B cell (primary cell): Measurements from ENCODE around the gene SLIT3. TPM values are rescaled to one million over a fixed set of nuclear protein-coding genes. Genes with fewer than 3 reads are reported as not detected.

Source experiments
- ATAC-seq: fragments of 200-7000 bp; cut with Tn5 transposase; one replicate; pipeline ENCODE4 v1.10.0; 2021; ENCODE audit warnings: low read depth, mild to moderate bottlenecking, moderate number of reproducible peaks, moderate library complexity
- CTCF ChIA-PET: fragments of 350-600 bp; sonication (Branson Sonifier 250); formaldehyde crosslinking; loops from one replicate; lab custom pipeline; 2021; ENCODE audit warnings: antibody characterized with exemption, inconsistent platforms; lab: Charles Lee
- POLR2A ChIA-PET: fragments of 350-600 bp; sonication (Branson Sonifier 250); formaldehyde crosslinking; loops from one replicate; lab custom pipeline; 2021; ENCODE audit warnings: antibody characterized with exemption; lab: Charles Lee
- DNase-seq: peaks from one replicate; pipeline ENCODE4 v3.0.0; 2013
- H2AFZ ChIP-seq: 2 replicates; pipeline ENCODE4 v1.6.1; 2012; ENCODE audit warnings: mild to moderate bottlenecking, low read depth, low read length; ENCODE audit not compliant: insufficient read depth, poor library complexity, severe bottlenecking
- H3K27ac ChIP-seq, 2 donors: 1 replicate in 1 of 2; 2 replicates in 1 of 2; pipeline ENCODE4 v1.5.1; 2012 to 2013; ENCODE audit warnings: low read length in 2 of 2, mild to moderate bottlenecking in 2 of 2, moderate library complexity in 1 of 2
- H3K27me3 ChIP-seq, 4 experiments: fragments of 200-600 bp in 1 of 4; sonication (generic) in 1 of 4; replicated peaks in 1 of 4; 1 replicate in 2 of 4; 2 replicates in 2 of 4; pipeline versions ENCODE4 v1.6.1 to v1.7.0; 2013 to 2016; ENCODE audit warnings: low read length in 3 of 4, mild to moderate bottlenecking in 2 of 4, mixed read lengths in 1 of 4, moderate library complexity in 1 of 4; ENCODE audit not compliant: insufficient read depth in 4 of 4, control insufficient read depth in 3 of 4; ENCODE audit errors: control extremely low read depth in 1 of 4
- H3K36me3 ChIP-seq, 2 experiments: replicated peaks in 1 of 2; 1 replicate in 1 of 2; 2 replicates in 1 of 2; pipeline versions ENCODE4 v1.6.1 to v1.7.1; 2013; ENCODE audit warnings: low read length in 1 of 2; ENCODE audit not compliant: insufficient read depth in 2 of 2, control insufficient read depth in 1 of 2; ENCODE audit errors: control extremely low read depth in 1 of 2, extremely low read depth in 1 of 2
- H3K4me1 ChIP-seq, 2 donors: fragments of 200-600 bp in 1 of 2; sonication (generic) in 1 of 2; 1 replicate in 1 of 2; 2 replicates in 1 of 2; pipeline versions ENCODE4 v1.5.1 to v1.6.1; 2013 to 2017; ENCODE audit warnings: low read length in 2 of 2; ENCODE audit not compliant: control insufficient read depth in 2 of 2, insufficient read depth in 2 of 2
- H3K4me2 ChIP-seq: replicated peaks from 2 replicates; pipeline ENCODE3; 2012; ENCODE audit warnings: mild to moderate bottlenecking, low read depth, low read length; ENCODE audit not compliant: poor library complexity, severe bottlenecking
- H3K4me3 ChIP-seq, 5 experiments: fragments of 200-600 bp in 1 of 5; sonication (generic) in 1 of 5; 1 replicate in 3 of 5; 2 replicates in 2 of 5; pipeline versions ENCODE4 v1.5.1 to v1.7.0; 2011 to 2016; ENCODE audit warnings: low read length in 4 of 5, mild to moderate bottlenecking in 4 of 5, low read depth in 2 of 5, control low read depth in 1 of 5, moderate library complexity in 1 of 5; ENCODE audit not compliant: insufficient read depth in 1 of 5; ENCODE audit errors: control extremely low read depth in 1 of 5, extremely low read depth in 1 of 5
- H3K79me2 ChIP-seq: fragments of 200-600 bp; sonication (generic); one replicate; pipeline ENCODE4 v1.6.0; 2016; ENCODE audit warnings: low read length; ENCODE audit not compliant: control insufficient read depth, insufficient read depth
- H3K9ac ChIP-seq: fragments of 200-600 bp; sonication (generic); 2 replicates; pipeline ENCODE4 v1.6.1; 2017; ENCODE audit warnings: mild to moderate bottlenecking, low read length, moderate library complexity
- H3K9me3 ChIP-seq, 3 donors: one replicate each; pipeline versions ENCODE4 v1.6.1 to v1.7.1; 2013; ENCODE audit warnings: low read length in 2 of 3; ENCODE audit not compliant: control insufficient read depth in 2 of 3, insufficient read depth in 1 of 3; ENCODE audit errors: control extremely low read depth in 1 of 3
- H4K20me1 ChIP-seq: 2 replicates; pipeline ENCODE4 v1.6.0; 2012; ENCODE audit warnings: mild to moderate bottlenecking, low read length; ENCODE audit not compliant: insufficient read depth, control insufficient read depth, poor library complexity, severe bottlenecking
- H3K27ac Mint-ChIP-seq: one replicate; pipeline ENCODE4 v1.8.0; 2021; ENCODE audit warnings: mixed read lengths
- H3K27me3 Mint-ChIP-seq: one replicate; pipeline ENCODE4 v1.8.0; 2021; ENCODE audit warnings: mixed read lengths
- H3K4me1 Mint-ChIP-seq: one replicate; pipeline ENCODE4 v1.8.0; 2021; ENCODE audit warnings: mixed read lengths
- H3K4me3 Mint-ChIP-seq: one replicate; pipeline ENCODE4 v1.8.0; 2021; ENCODE audit warnings: mixed read lengths
- H3K9me3 Mint-ChIP-seq: one replicate; pipeline ENCODE4 v1.8.0; 2022; ENCODE audit warnings: mixed read lengths; ENCODE audit not compliant: insufficient read depth
- EZH2 ChIP-seq: IDR thresholded peaks from 2 replicates; pipeline ENCODE4 v1.6.1; 2012; ENCODE audit warnings: borderline replicate concordance, low read depth, mild to moderate bottlenecking, moderate library complexity, low read length; ENCODE audit not compliant: insufficient read depth, poor library complexity, severe bottlenecking
- WGBS: methylation state at CpG from one replicate; pipeline ENCODE4 v1.1.5; 2013; ENCODE audit warnings: missing lambda C conversion rate; ENCODE audit not compliant: insufficient coverage; 5-methylcytosine and 5-hydroxymethylcytosine counted together
- intact Hi-C: fragments of 100-400 bp; cut with micrococcal nuclease; formaldehyde crosslinking; loops from one replicate; pipeline ENCODE4 v1.10.0; 2022
- polyA plus RNA-seq: library from polyadenylated mRNA; depleted of rRNA; stranded (reverse); fragments of >200 nt; gene quantifications from 2 replicates; pipeline ENCODE4 v1.2.3, GENCODE V29; 2012
- total RNA-seq, 2 donors: library from RNA; stranded (reverse); fragments of 120-200 nt in 1 of 2; gene quantifications; 1 replicate in 1 of 2; 2 replicates in 1 of 2; pipeline versions ENCODE4 v1.2.3 to v1.2.4, GENCODE V29; 2013 to 2022
- TF ChIP-seq, protein P1 (sequence below): fragments of 200-600 bp; IDR thresholded peaks from one replicate; pipeline ENCODE4 v1.8.0; 2022; ENCODE audit warnings: antibody characterized with exemption, mild to moderate bottlenecking

Gene SLIT3
- total and polyA plus RNA-seq, 2 donors (not counting 1 experiment from before 2014, with no cell fraction given) = not detected

DNA sequence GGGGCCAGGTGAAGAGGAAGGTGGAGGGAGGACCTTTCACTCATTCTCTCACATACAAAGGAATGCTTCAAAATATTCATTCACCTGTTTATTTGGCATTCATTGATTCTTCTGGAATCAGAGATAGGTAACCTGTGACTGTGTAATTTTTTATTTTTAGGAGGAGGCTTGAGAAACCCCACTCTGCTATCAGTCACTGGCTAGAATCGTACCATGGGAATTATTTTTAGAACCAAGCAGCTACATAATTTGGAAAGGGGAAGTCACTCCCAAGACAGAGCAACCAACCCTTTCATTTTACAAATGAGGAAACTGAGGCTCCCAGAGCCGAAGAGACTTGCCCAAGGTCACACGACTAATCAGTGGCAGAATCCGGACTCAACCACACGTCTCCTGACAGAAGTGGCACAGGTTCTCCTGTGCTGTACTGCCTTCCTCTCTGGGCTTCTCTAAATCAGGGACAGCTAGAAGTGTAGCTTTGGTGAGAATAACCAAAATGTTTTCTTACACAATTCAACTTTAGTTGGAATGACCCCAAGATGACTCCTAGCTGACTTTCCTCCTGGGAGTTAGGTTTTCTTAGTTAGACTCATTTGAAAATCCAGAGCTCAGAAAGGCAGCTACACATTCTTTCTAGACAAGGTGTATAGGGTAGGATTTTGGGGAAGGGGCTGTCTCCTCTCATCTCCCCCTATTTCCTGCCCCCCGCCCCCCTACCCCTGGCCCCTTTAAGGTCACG is 457.5 kb downstream of the SLIT3 start:
- 72% methylated on average over 4 of the region's 7 CpGs for WGBS

More for the DNA sequence above, 457.5 kb downstream of the SLIT3 start:
- no peak overlapping the region for H3K27ac ChIP-seq
- no peaks in the 10 kb centered on the region for H3K79me2 ChIP-seq
- ATAC-seq (no peak), DNase-seq (no peak)
- no peak overlapping the region for H3K4me2 ChIP-seq
- no peaks in the 10 kb centered on the region for H3K4me1 Mint-ChIP-seq
- POLR2A ChIA-PET = no interaction called here
- H3K27me3 Mint-ChIP-seq = peaks cover 5% of the 10 kb centered on the region
- no peaks in the 10 kb centered on the region for H3K36me3 ChIP-seq
- H3K4me1 ChIP-seq = no peaks in the 10 kb centered on the region
- H3K27ac Mint-ChIP-seq = no peak overlapping the region
- H3K27me3 ChIP-seq = peaks cover 0 to 3% (median 0%) of the 10 kb centered on the region in 4 experiments
- H3K9me3 Mint-ChIP-seq = no peaks in the 10 kb centered on the region
- intact Hi-C loops = no loop called here
- peaks cover 0 to 3% (median 0%) of the 10 kb centered on the region in 3 donors for H3K9me3 ChIP-seq
- CTCF ChIA-PET = no interaction called here
- TF ChIP-seq, protein P1, sequence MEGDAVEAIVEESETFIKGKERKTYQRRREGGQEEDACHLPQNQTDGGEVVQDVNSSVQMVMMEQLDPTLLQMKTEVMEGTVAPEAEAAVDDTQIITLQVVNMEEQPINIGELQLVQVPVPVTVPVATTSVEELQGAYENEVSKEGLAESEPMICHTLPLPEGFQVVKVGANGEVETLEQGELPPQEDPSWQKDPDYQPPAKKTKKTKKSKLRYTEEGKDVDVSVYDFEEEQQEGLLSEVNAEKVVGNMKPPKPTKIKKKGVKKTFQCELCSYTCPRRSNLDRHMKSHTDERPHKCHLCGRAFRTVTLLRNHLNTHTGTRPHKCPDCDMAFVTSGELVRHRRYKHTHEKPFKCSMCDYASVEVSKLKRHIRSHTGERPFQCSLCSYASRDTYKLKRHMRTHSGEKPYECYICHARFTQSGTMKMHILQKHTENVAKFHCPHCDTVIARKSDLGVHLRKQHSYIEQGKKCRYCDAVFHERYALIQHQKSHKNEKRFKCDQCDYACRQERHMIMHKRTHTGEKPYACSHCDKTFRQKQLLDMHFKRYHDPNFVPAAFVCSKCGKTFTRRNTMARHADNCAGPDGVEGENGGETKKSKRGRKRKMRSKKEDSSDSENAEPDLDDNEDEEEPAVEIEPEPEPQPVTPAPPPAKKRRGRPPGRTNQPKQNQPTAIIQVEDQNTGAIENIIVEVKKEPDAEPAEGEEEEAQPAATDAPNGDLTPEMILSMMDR = no peak
- no peak for TF ChIP-seq EZH2
- H4K20me1 ChIP-seq = no peaks in the 10 kb centered on the region
- no peak overlapping the region for H3K4me3 Mint-ChIP-seq
- no peak overlapping the region for H3K4me3 ChIP-seq
- no peak overlapping the region for H3K9ac ChIP-seq
- H2AFZ ChIP-seq = no peak overlapping the region
